GM18861 (cell line): ENCODE data around the gene MFN2.

Source experiments
- ATAC-seq: cut with Tn5 transposase; IDR thresholded peaks from one replicate; pipeline ENCODE4 v1.9.1; 2021; ENCODE audit not compliant: unreplicated experiment

Gene MFN2

DNA sequence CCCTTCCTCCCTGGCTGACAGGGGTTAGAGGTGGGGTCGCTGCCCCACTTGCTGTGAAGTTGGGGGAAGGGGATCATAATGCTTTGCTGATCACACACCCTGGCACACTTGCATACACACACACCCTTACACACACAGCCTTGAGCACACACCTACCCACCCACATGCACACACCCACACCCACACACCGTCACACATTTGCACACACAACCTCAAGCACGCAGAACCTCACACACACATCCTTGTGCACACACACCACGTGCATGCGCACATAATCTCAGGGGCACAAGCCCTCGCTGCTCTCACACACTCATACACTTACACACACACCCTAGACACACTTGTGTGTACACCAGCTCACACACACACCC lies 66.5 kb downstream of the MFN2 start:
- ATAC-seq, result peak; percentile 3

DNA sequence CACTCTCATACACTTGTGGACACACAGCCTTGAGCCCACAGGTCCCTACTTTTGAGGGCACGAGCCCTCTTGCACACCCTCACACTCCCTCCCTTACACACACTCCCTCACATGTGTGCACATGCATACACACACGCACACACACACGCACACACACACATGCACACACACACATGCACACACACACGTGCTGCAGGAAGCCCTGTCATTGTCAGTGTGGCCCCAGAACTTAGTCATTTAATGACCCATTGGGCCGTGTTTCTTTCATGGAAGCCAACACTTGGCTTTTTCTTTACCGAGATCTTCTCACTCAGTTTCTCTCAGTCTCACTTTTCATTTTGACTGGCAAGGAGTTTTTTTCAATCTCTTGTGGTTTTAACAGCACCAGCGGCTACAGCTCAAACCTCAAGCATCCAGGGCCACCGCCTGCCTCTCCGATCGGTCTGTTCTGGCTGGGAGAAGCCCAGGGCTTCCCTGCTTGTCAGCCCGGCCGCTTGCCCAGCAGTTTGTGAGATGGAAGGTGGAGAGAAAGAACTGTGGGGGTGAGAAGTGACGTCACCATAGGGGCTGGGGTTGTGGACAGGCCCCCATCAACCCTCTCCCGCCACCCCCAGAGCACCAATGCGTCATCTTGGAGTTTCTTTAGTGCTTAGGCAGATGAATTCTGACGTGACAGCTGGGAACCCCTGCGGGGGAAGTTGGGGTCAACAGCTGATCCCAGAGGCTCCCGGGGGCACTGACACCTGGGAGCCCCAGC lies 67.1 kb downstream of the MFN2 start:
- peak; percentile 27 for ATAC-seq

DNA sequence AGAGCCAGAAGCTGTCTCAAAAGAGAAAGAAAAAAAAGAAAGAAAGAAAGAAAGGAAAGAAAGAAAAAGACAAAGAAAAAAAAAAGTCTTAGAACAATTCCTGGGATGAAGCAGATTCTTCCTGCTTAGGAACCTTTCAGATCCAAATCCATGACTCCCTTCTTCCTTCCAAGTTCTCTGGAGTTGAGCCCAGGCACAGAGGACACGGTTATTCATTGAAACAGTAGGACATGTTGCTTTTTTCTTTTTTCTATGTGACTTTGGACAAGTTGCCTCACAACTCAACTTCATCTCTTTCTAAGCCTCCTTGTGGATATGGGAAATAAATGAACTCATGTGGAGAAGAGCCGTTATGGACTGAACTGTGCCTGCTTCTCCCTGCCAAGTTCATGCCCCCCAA lies 68.1 kb downstream of the MFN2 start:
- no peak for ATAC-seq

DNA sequence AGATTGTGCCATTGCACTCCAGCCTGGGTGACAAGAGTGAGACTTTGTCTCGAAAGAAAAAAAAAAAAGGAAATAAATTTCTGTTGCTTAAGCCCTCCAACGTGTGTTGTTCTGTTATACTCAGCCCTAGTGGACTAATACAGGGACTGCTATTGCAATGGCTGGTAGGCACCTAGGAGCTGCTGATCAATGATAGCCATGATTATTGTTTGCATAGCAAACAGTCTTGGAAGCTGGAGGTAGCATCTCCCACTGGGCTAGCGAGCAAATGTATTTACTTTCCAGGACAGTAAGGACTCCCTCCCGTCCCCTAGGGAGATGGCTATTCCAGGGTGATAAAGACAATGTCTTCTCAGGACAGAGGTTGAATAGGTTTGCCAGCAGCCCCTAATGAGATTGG lies 69.4 kb downstream of the MFN2 start:
- ATAC-seq, result no peak

DNA sequence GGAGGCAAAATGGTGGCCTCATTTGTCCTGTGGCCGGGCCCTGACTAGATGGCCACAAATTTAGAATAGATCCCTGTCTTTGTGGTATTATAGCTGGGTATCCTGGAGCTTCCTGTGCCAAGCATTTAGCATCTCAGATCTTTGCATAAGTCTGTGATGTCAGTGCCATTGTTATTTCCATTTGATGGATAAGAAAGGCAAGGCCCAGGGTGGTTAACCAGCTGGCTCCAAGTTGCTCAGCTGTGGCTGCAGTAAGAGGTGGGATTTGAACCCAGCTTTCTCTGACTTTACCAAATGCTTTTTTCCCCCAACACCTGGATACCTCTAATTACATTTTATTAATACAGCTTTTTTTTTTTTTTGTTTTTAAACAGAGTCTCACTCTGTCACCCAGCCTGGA lies 71.1 kb downstream of the MFN2 start:
- ATAC-seq, result no peak

DNA sequence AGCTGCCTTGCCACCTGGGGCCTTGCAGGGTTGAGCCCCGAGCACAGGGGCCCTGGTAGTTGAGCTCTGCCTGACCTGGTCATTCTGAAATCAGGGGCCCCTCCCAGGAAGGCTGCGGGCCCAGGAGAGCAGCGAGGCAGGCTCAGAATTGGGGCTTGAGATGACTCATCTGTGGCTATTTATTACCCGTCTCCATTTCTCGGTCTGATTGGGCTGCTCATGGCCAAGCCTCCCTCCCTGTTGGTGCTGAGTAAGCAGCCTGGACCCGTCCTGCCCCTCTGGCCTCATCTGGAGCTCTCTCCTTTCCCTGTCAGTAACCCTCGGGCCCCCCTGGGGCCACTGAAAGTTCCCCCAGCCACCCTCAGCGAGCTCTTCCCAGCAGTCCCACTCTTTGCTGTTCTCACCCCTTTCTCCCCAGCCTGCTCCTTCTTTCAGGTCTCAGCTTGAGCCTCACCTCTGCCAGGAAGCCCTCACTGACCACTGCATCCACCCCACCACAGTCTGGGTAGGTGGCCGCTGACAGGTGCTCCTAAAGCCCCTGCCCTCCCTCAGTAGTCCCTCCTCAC lies 71.8 kb downstream of the MFN2 start:
- peak; percentile 42 for ATAC-seq

DNA sequence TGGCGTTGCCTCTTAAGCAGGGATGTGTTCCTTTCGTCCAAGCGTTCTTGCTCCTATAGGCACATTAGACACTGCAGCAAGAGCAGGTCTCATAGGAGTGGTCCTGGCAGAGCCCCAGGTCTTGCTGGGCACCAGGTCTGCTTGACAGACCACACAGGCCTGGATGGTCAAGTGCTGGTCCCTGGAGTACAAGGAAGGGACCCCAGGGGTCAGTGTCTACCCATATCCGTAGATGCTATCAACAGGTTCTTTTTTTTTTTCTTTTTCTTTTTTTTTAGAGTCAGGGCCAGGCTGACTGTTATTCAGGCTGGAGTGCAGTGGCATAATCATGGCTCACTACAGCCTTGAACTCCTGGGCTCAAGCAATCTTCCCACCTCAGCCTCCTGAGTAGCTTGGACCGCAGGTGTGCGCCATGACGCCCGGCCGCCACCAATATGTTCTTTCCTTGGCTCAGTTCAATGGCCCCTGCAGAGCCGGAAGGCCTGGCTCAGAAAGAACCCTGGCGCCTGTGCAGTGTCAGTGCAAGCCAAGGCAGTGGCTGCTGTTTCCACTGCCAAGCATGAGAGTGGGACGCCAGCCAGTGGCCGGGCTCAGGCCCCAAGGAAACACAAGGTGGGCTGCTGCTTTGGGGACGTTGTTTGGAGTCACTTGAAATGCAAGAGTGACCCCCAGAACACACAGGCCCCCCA lies 72.9 kb downstream of the MFN2 start:
- ATAC-seq, result no peak

DNA sequence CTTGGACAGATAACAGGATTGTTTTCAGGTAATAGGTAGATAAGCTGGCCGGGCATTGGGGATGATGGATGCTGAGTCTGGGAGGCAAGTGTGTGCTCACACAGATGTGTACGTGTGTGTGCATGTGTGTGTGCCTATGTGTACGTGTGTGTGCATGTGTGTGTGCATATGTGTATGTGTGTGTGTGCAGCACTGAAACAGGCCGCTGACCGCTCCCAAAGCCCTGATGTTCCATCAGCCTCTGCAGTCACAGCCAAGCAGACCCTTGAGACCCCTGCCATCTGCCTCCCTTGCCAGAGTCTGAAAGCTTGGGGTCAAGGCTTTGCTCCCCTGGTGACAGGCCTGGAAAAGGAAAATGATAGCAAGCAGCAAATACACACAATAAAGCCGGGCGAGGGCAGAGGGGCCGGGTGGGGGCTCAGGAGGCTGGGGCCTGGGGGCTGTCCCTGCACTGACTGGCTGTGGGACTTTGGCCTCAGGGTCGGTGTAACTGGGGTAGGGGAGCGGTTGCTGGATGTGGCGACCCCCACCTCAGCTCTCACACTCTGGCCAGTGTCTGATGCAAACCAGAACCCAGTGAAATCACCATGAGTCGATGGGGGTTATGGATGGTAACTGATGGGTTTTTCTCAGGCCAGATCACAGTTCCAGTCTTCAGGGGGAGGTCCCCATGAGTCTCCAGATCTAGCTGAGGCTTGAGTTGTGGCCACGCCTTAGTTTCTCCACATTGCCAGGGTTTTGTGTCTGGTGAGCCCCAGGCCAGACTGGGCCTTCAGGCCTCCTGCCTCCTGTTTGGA lies 73.7 kb downstream of the MFN2 start:
- ATAC-seq, result no peak

DNA sequence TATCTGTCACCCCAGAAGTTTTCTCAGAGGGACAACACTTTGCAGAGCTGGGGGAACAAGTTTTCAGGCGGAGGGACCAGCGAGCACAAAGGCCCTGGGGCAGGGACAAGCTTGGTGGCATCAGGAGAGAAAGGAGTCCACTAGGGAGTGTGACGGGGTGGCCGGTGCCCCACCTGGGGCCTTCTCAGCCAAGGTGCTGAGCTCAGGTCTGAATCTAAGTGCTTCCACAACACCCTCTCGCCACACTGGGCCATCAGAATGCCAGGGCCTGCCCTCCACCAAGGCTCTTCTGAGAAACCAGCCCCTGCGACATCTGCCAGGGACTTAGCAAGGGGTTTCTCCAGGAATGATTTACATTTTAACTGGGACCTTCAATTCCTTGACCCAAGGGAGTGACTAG lies 75.0 kb downstream of the MFN2 start:
- ATAC-seq, result no peak

DNA sequence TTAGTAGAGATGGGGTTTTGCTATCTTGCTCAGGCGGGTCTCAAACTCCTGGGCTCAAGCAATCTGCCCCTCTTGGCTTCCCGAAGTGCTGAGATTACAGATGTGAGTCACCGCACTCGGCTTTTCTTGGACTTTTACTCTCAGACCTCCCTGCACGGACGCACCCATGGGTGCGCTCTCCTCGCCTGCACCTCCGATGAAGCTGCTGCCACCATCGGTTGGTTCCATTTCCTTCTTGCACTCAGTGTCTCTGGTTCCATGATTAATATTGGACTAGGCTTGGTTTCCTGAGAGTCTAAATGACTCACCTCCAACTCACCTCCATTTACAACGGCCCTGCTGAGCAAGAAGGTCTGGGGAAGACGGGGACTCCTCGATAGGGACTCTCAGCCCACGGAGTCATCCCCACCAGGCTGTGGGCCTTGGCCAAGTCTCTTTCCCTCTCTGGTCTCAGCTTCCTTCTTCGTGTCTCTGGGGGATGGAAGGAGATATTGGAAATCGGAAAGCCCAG lies 76.1 kb downstream of the MFN2 start:
- ATAC-seq, result no peak

DNA sequence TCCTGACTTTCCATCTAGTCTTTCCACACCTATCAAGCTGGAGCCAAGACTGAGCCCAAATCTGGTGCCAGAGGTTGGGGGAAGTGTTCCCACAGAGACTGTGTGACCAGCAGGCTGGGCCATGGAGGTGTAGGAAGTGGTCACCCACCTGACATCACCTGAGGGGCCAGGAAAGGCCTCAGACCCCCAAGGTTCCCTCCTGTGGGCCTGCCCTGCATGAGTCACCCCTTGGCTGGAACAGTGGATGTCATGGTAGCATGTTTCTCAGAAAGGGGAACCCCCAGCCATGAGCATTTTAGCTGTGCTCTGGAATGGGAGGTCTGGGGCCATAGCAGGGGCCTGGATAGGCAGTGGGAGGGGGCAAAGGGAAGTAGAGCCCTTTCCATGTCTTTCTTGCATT lies 77.1 kb downstream of the MFN2 start:
- no peak for ATAC-seq

DNA sequence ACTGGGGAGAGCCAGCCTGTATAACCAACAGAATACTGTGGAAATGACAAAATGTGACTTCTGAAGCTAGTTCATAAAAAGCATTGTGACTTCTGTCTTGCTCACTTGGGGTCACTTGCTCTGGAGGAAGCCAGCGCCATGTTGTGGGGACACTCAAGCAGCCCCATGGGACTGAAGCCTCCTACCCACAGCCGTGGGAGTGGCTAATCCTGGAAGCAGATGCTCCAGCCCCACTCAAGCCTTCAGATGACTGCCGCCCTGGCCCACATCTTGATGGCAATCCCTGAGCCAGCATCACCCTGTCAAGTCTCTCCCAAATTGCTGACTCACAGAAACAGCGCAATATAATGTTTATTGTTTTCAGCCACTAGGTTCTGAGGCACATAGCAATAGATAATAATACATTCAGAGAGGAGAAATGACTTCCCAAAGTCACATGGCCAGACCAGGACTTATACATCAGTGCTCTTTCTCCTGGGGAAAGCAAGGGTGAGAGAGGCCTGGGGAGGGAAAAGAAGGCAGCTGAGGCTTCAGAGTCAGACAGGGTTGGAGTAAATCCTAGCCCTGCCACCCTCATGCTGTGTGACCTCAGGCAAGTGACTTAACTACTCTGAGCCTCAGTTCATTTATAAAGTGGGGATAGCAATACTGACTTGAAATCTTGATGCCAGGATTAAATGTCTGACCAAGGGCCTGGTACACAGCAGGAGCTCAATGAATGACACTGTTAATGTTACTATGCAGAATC lies 77.9 kb downstream of the MFN2 start:
- ATAC-seq, result no peak

DNA sequence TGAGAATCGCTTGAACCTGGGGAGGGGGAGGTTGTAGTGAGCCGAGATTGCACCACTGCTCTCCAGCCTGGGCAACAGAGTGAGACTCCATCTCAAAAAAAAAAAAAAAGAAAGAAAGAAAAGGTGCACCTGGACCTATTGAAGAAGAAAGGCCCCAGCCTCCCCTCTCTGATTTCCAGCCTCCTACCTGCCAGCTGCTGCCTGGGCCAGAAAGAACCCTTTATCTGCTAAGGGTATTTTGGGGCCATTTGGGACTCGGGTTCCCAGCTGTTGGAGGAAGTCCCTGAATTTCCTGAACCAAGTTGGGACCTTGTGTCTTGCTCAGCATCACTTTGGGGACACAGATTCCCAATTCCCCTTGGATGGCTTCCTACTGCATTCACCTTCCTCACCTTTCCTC lies 79.0 kb downstream of the MFN2 start:
- no peak for ATAC-seq

DNA sequence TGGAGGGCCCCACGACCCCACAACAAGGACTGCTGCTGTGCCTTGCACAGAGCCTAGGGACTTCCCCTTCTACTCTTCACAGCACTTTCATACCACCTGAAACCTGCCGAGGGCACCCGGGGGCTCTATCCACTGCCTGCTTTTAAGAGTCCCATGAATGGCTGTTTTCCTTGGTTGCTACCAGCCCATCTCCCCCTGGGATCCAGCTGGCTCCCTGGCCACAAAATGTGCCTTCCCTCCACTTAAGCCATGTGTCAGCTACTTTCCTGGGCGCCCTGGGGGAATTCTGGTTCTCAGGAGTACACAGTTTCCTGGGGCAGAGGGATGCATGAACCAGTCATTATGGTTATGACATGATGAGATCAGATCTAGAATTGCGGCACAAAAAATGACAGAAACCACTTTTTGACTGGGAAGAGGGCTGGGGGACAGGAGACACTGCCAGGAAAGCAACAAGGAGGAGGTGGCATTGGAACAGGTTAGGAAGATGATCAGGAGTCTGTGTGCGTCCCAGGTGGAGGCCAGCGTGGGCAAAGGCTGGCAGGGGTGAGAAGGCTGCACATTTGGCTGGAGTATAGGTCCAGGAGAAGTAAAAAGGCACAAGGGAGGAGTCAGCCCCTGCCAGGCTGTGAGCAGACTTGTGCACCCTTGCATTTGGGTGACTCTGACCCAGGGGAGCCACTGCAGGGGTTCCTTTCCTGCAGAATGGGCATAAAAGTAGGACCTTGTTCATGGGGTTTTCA lies 79.6 kb downstream of the MFN2 start:
- ATAC-seq, result peak; percentile 32

DNA sequence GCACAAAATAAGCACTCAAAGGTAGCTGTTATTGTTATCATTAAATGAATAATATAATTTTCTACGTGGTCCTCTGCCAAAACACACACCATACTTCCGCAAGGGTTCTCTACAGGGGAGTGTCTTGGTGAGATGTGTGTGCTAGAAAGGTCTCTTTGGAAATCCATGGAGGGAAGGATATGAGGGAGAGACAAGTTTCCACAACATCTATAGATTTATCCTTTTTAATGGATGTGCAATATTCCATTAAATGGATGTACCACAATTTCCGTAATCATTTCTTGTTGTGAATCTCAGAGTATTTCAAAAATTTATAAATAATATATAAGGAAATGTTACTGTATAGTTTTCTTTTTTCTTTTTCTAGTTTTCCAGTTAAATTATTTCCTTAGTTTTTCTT lies 80.3 kb downstream of the MFN2 start:
- no peak for ATAC-seq
